ENCODE data around the gene FLCN. TPM values are rescaled to one million over a fixed set of nuclear protein-coding genes. Genes with fewer than 3 reads are reported as not detected.
A peak's percentile ranks its signal among the peaks of the same experiment; 100 is the strongest.

FLCN gene
- total RNA-seq, 4 donors from 2014 or later, result 13.2 to 82.0 (median 61.5) TPM

DNA sequence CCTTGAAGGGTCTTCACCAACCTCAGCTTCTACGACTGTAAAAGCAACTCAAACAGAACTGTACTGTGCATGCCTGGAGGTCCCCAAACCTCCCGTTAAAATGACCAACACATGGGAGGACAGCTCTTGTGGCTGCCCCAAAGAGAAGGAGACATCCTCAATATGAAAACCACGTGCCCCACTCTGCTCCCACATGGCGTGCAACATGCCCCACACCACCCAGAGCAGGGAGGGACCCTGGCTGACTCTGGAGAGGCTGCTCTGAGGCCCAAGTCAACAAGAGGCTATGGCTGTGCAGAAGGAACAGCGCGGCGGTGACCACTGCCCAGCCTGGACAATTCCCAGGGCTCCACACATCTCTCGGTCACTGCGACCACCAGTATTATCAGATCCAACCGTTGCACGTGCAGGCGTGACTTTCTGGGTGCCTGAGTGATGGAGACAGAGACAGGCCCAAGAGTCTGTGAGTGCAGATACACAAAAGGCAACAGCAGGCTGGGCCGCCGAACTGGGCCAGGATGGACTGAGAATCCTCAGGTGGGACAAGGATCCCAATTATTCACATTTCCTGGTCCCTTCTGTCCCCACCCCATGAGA lies 32.2 kb downstream of the FLCN start:
- H3K4me3 ChIP-seq, result peak overlapping the region; percentile 34 to 48
- no peak for TF ChIP-seq CTCF (IDR thresholded peaks at IDR 0.05)
- TF ChIP-seq POLR2A (IDR thresholded peaks at IDR 0.05), result no peak
- intact Hi-C loops (cut with DNase I; ENCODE audit: low total_unique reads), result no loop called here
- peaks cover 0 to 17% of the 10 kb centered on the region in 2 donors for H3K4me1 ChIP-seq
- no peaks in the 10 kb centered on the region for H3K27me3 ChIP-seq
- no peaks in the 10 kb centered on the region for H3K36me3 ChIP-seq
- no peaks in the 10 kb centered on the region for H3K9me3 ChIP-seq
- no peak for DNase-seq
- H3K27ac ChIP-seq, result peak overlapping the region; percentile 80 to 86

- Histone ChIP-seq H3K9me3 (no peaks in the 10 kb centered on the region), H3K36me3 (no peaks in the 10 kb centered on the region), H3K27ac (no peak overlapping the region), H3K27me3 (no peaks in the 10 kb centered on the region), H3K4me1 (peaks cover 0 to 17% of the 10 kb centered on the region in 2 donors), H3K4me3 (no peak overlapping the region)
- intact Hi-C loops (cut with DNase I; ENCODE audit: low total_unique reads), result no loop called here
- DNase-seq, result no peak
- TF ChIP-seq CTCF (IDR thresholded peaks at IDR 0.05), result no peak
- no peak for TF ChIP-seq POLR2A (IDR thresholded peaks at IDR 0.05)
Measured at GRCh38 chr17:17204041-17204591, 32.9 kb downstream of the FLCN start.

DNA sequence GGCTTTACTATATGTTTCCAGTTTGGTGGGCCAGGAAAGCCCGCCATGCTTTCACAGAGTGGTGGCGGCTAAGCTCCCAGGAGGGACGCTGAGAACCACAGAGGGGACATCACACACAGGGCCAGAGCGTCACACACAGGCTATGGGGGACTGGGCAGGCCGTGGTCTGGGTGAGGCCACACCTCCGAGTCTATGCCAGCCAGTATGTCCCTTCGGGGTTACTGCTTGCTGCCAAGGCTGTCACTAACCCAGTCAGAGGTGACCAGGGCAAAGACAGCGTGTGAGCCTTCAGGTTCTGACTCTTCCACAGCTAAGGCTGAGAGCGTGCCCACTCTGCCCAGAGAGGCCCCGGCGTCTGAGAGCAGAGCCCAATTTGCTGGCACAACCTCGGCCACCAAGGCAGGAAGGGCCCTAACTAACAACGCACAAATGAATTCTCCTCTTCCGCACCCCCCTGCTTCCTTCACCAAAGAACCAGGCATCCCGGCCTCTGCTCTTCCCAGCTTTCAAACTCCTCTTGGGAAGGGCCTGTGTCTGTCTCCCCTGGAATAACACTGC lies 33.7 kb downstream of the FLCN start:
- no peak for TF ChIP-seq CTCF (IDR thresholded peaks at IDR 0.05)
- no peak for TF ChIP-seq POLR2A (IDR thresholded peaks at IDR 0.05)
- Histone ChIP-seq H3K9me3 (no peaks in the 10 kb centered on the region), H3K27me3 (no peaks in the 10 kb centered on the region), H3K36me3 (no peaks in the 10 kb centered on the region), H3K27ac (no peak overlapping the region), H3K4me3 (no peak overlapping the region), H3K4me1 (peaks cover 0 to 17% of the 10 kb centered on the region in 2 donors)
- DNase-seq, result no peak
- intact Hi-C loops (cut with DNase I; ENCODE audit: low total_unique reads), result no loop called here

DNA sequence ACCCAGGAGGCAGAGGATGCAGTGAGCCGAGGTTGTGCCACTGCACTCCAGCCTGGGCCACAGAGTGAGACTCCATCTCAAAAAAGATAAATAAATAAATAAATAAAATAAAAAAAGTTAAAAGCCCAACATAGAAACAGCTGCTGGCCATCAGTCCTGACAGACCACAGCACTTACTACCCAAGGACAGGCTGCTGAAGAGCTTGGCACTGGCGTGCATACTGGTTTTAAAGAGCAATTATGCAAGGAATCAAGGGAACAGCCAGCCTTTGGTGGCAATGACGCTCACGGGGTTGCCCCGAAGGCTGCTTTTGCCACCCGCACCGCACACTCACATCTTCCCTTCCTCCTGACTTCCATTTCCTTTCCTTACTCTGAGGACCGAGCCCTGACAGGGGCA lies 35.1 kb downstream of the FLCN start:
- Histone ChIP-seq H3K9me3 (no peaks in the 10 kb centered on the region), H3K27ac (no peak overlapping the region)
- no peak for DNase-seq

More for the DNA sequence above, 35.1 kb downstream of the FLCN start:
- Histone ChIP-seq H3K4me3 (no peak overlapping the region), H3K27me3 (no peaks in the 10 kb centered on the region), H3K36me3 (no peaks in the 10 kb centered on the region), H3K4me1 (peaks cover 0 to 17% of the 10 kb centered on the region in 2 donors)
- TF ChIP-seq CTCF (IDR thresholded peaks at IDR 0.05) (no peak), POLR2A (IDR thresholded peaks at IDR 0.05) (no peak)
- intact Hi-C loops (cut with DNase I; ENCODE audit: low total_unique reads), result no loop called here

Data from uterus (tissue), 4 donors.